Measurements from ENCODE around the gene ORM1. TPM values are rescaled to one million over a fixed set of nuclear protein-coding genes. Genes with fewer than 3 reads are reported as not detected.

The ORM1 gene
- total RNA-seq (2022; extraction: Qiagen RNA extraction; ENCODE audit: low read depth): 0.35 TPM in 1 of 5 replicates, not detected in the others

DNA sequence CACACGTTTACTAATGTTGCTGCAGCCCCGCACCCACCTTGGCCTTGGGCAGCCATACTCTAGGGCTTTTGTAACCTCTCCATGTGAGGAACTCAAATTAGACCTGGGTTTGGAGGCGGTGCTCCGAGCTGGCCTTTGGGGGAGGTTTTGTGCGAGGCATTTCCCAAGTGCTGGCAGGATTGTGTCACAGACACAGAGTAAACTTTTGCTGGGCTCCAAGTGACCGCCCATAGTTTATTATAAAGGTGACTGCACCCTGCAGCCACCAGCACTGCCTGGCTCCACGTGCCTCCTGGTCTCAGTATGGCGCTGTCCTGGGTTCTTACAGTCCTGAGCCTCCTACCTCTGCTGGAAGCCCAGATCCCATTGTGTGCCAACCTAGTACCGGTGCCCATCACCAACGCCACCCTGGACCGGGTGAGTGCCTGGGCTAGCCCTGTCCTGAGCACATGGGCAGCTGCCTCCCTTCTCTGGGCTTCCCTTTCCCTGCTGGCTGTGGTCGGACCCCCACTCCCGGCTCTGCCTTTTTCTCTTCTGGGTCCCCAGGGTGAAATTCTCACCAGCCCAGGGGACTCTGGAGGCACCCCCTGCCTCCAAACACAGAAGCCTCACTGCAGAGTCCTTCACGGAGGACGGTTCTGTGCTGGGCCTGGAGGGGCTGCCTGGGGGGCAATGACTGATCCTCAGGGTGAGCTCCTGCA lies at the start of gene ORM1:
Gene ORM1 (plus strand): TSS at position 268 of the 701 bp plus-strand sequence. CDS start 36 bp downstream, at position 304.

DNA sequence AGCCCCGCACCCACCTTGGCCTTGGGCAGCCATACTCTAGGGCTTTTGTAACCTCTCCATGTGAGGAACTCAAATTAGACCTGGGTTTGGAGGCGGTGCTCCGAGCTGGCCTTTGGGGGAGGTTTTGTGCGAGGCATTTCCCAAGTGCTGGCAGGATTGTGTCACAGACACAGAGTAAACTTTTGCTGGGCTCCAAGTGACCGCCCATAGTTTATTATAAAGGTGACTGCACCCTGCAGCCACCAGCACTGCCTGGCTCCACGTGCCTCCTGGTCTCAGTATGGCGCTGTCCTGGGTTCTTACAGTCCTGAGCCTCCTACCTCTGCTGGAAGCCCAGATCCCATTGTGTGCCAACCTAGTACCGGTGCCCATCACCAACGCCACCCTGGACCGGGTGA lies 6.7 kb downstream of the ORM1 start, which contains the start of gene ORM2:
Gene ORM2 (plus strand): TSS at position 245 of the 398 bp plus-strand sequence. CDS start 36 bp downstream, at position 281.

Other genes starting within 250 kb of the ORM1 start
- 5.9 to 8.9 TPM (median 7.7 TPM) in 5 replicates for gene AMBP, start 244.8 kb upstream of the ORM1 start, total RNA-seq (2022; extraction: Qiagen RNA extraction; ENCODE audit: low read depth)
- gene KIF12, start 223.8 kb upstream of the ORM1 start, total RNA-seq (2022; extraction: Qiagen RNA extraction; ENCODE audit: low read depth): 1.4 to 2.7 TPM (median 2.1 TPM) in 5 replicates
- 9.0 to 14.8 TPM (median 11.3 TPM) in 5 replicates for gene COL27A1, start 167.6 kb upstream of the ORM1 start, total RNA-seq (2022; extraction: Qiagen RNA extraction; ENCODE audit: low read depth)
- not detected in 5 replicates for gene ORM2, start 6.8 kb downstream of the ORM1 start, total RNA-seq (2022; extraction: Qiagen RNA extraction; ENCODE audit: low read depth)
- gene AKNA, start 64.9 kb downstream of the ORM1 start, total RNA-seq (2022; extraction: Qiagen RNA extraction; ENCODE audit: low read depth): 3.4 to 5.3 TPM (median 4.4 TPM) in 5 replicates
- 3.9 to 8.1 TPM (median 6.7 TPM) in 5 replicates for gene WHRN, start 182.4 kb downstream of the ORM1 start, total RNA-seq (2022; extraction: Qiagen RNA extraction; ENCODE audit: low read depth)

Data from A549 treated with RU486 at 1 μM for 4 hours (cell line).